Endothelial cell (in vitro differentiated cells): ENCODE measurements around the gene CASP8AP2. TPM values are rescaled to one million over a fixed set of nuclear protein-coding genes. Genes with fewer than 3 reads are reported as not detected.

Experiments used
- DNase-seq: peaks from one replicate; pipeline ENCODE4 v3.0.0; 2021; ENCODE audit warnings: low spot score
- H3K27ac Mint-ChIP-seq: one replicate; pipeline ENCODE4 v1.8.0; 2021; ENCODE audit warnings: mixed read lengths, inconsistent platforms; ENCODE audit not compliant: unreplicated experiment
- H3K27me3 Mint-ChIP-seq: one replicate; pipeline ENCODE4 v1.8.0; 2021; ENCODE audit warnings: mild to moderate bottlenecking, moderate library complexity, mixed read lengths, inconsistent platforms; ENCODE audit not compliant: unreplicated experiment
- H3K36me3 Mint-ChIP-seq: one replicate; pipeline ENCODE4 v1.8.0; 2021; ENCODE audit warnings: mild to moderate bottlenecking, low read depth, mixed read lengths, inconsistent platforms; ENCODE audit not compliant: unreplicated experiment
- H3K4me1 Mint-ChIP-seq: one replicate; pipeline ENCODE4 v1.8.0; 2021; ENCODE audit warnings: mild to moderate bottlenecking, mixed read lengths, inconsistent platforms; ENCODE audit not compliant: unreplicated experiment
- H3K4me3 Mint-ChIP-seq: one replicate; pipeline ENCODE4 v1.8.0; 2021; ENCODE audit warnings: mild to moderate bottlenecking, mixed read lengths, inconsistent platforms; ENCODE audit not compliant: unreplicated experiment
- H3K9me3 Mint-ChIP-seq: one replicate; pipeline ENCODE4 v1.8.0; 2021; ENCODE audit warnings: mixed read lengths, inconsistent platforms; ENCODE audit not compliant: unreplicated experiment
- total RNA-seq: library from RNA; stranded (reverse); fragmentation: NEBNext Ultra II Directional; extraction: Animal tissue kit (Norgen Biotek cat#: 25700); gene quantifications from one replicate; pipeline ENCODE4 v1.2.1, GENCODE V29; 2021; ENCODE audit not compliant: unreplicated experiment
- TF ChIP-seq, protein P1 (sequence below): fragments of 200-600 bp; sonication (generic); IDR thresholded peaks from one replicate; pipeline ENCODE4 v1.5.0; 2021; ENCODE audit warnings: antibody characterized with exemption; ENCODE audit not compliant: unreplicated experiment

The CASP8AP2 gene
- total RNA-seq, 1 donor from 2014 or later, result 19.2 TPM

DNA sequence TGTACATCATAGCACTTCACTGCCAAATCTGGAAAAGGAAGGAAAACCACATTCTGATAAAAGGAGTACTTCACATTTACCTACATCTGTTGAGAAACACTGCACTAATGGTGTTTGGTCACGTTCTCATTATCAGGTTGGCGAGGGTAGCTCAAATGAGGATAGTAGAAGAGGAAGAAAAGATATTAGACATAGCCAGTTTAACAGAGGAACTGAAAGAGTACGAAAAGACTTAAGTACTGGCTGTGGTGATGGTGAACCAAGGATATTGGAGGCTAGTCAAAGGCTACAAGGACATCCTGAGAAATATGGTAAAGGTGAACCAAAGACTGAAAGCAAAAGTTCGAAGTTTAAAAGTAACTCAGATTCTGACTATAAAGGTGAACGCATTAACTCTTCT is 32.6 kb downstream of the CASP8AP2 start:
- H3K27ac Mint-ChIP-seq, result no peak overlapping the region
- H3K9me3 Mint-ChIP-seq, result no peaks in the 10 kb centered on the region
- DNase-seq, result no peak
- peaks cover 35% of the 10 kb centered on the region for H3K36me3 Mint-ChIP-seq
- no peaks in the 10 kb centered on the region for H3K4me1 Mint-ChIP-seq
- H3K4me3 Mint-ChIP-seq, result no peak overlapping the region
- H3K27me3 Mint-ChIP-seq, result no peaks in the 10 kb centered on the region
- TF ChIP-seq, protein P1, sequence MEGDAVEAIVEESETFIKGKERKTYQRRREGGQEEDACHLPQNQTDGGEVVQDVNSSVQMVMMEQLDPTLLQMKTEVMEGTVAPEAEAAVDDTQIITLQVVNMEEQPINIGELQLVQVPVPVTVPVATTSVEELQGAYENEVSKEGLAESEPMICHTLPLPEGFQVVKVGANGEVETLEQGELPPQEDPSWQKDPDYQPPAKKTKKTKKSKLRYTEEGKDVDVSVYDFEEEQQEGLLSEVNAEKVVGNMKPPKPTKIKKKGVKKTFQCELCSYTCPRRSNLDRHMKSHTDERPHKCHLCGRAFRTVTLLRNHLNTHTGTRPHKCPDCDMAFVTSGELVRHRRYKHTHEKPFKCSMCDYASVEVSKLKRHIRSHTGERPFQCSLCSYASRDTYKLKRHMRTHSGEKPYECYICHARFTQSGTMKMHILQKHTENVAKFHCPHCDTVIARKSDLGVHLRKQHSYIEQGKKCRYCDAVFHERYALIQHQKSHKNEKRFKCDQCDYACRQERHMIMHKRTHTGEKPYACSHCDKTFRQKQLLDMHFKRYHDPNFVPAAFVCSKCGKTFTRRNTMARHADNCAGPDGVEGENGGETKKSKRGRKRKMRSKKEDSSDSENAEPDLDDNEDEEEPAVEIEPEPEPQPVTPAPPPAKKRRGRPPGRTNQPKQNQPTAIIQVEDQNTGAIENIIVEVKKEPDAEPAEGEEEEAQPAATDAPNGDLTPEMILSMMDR, result no peak

DNA sequence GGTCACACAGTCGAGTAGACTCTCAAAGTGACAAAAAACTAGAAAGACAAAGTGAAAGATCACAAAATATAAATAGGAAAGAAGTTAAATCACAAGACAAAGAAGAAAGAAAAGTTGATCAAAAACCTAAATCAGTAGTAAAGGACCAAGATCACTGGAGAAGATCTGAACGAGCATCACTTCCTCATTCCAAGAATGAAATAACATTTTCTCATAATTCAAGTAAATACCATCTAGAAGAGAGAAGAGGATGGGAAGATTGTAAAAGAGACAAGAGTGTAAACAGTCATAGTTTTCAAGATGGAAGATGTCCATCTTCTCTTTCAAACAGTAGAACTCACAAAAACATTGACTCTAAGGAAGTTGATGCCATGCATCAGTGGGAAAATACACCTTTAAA is 33.0 kb downstream of the CASP8AP2 start:
- H3K27me3 Mint-ChIP-seq, result no peaks in the 10 kb centered on the region
- H3K4me1 Mint-ChIP-seq, result no peaks in the 10 kb centered on the region
- peak overlapping the region; percentile 15 for H3K4me3 Mint-ChIP-seq
- TF ChIP-seq, protein P1, result no peak
- no peak overlapping the region for H3K27ac Mint-ChIP-seq
- no peak for DNase-seq
- H3K36me3 Mint-ChIP-seq, result peaks cover 39% of the 10 kb centered on the region
- no peaks in the 10 kb centered on the region for H3K9me3 Mint-ChIP-seq

DNA sequence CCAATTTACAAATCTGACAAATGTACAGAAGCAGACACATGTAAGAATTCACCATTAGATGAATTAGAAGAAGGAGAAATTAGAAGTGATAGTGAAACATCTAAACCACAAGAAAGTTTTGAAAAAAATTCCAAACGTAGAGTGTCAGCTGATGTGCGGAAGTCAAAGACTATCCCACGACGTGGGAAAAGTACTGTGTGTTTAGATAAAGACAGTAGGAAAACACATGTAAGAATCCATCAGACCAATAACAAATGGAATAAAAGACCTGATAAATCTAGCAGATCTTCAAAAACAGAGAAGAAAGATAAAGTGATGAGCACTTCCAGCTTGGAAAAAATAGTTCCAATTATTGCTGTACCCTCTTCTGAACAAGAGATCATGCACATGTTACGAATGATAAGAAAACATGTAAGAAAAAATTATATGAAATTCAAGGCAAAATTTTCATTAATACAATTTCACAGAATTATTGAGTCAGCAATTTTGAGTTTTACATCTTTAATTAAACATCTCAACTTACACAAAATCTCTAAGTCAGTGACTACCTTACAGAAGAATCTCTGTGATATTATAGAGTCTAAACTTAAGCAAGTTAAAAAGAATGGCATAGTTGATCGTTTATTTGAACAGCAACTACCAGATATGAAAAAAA is 36.5 kb downstream of the CASP8AP2 start:
- Mint-ChIP-seq H3K27me3 (no peaks in the 10 kb centered on the region), H3K27ac (no peak overlapping the region), H3K9me3 (no peaks in the 10 kb centered on the region), H3K4me1 (no peaks in the 10 kb centered on the region), H3K36me3 (peaks cover 35% of the 10 kb centered on the region), H3K4me3 (no peak overlapping the region)
- DNase-seq, result no peak
- TF ChIP-seq, protein P1, result no peak

DNA sequence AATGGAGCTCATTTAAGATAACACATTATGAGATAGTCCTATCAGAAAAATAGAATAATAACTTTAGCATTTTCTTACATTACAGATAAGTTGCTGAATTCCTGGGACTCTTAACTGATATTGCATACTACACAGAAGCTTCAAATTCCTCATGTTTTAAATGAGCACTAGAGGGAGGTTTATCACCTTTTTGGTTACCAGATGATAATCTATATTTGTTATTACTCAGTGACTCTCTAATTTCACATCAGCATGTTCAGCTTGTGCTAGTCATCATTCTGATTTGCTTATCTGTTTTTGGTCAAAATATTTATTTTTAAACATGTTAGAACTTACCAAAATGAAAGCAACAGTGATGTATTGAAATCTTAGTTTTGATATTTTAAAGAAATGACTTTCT is 44.0 kb downstream of the CASP8AP2 start:
- H3K27me3 Mint-ChIP-seq, result peaks cover 1% of the 10 kb centered on the region
- no peaks in the 10 kb centered on the region for H3K36me3 Mint-ChIP-seq
- no peak for DNase-seq
- H3K27ac Mint-ChIP-seq, result no peak overlapping the region
- no peaks in the 10 kb centered on the region for H3K4me1 Mint-ChIP-seq
- TF ChIP-seq, protein P1, result no peak
- no peaks in the 10 kb centered on the region for H3K9me3 Mint-ChIP-seq
- H3K4me3 Mint-ChIP-seq, result no peak overlapping the region

DNA sequence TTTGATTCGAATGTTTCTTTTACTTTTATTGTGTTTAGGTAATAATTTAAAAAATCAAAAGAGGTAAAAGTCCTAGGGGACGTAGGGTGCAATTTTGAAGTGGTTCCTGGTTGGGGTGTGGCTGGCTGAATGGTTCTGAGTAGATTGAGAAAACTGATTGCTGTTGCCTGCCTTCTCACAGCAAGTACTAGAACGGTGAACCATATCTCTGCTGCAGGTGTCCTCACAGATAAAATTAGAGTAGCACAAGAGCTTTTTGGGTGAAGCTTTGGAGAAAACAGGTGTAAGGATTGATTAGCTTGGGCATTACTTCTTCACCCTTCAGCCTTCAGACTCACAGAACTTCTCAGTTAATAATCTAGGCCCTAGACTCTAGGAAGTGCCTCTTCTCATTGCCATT is 44.8 kb downstream of the CASP8AP2 start:
- H3K4me1 Mint-ChIP-seq, result no peaks in the 10 kb centered on the region
- no peaks in the 10 kb centered on the region for H3K9me3 Mint-ChIP-seq
- H3K27ac Mint-ChIP-seq, result no peak overlapping the region
- peaks cover 1% of the 10 kb centered on the region for H3K27me3 Mint-ChIP-seq
- TF ChIP-seq, protein P1, result no peak
- DNase-seq, result no peak
- H3K36me3 Mint-ChIP-seq, result no peaks in the 10 kb centered on the region
- no peak overlapping the region for H3K4me3 Mint-ChIP-seq
